HepG2 (cell line): Measurements from ENCODE around the gene ARHGAP21. TPM values are rescaled to one million over a fixed set of nuclear protein-coding genes. Genes with fewer than 3 reads are reported as not detected.

ENCODE experiments used
- GATAD1 ChIP-seq: IDR thresholded peaks from 2 replicates; pipeline ENCODE4 v1.6.1; 2016; ENCODE audit warnings: missing genetic modification reagents, missing compliant biosample characterization
- MTA1 ChIP-seq: sonication (generic); formaldehyde crosslinking; IDR thresholded peaks from 2 replicates; pipeline ENCODE4 v1.4.0; 2020; ENCODE audit warnings: missing genetic modification reagents, mild to moderate bottlenecking, borderline replicate concordance
- PHF5A ChIP-seq: IDR thresholded peaks from one replicate; pipeline ENCODE4 v1.6.1; 2018; ENCODE audit warnings: low read depth, missing genetic modification reagents; ENCODE audit not compliant: unreplicated experiment
- PTBP1 ChIP-seq: fragments of 200-400 bp; formaldehyde crosslinking; IDR thresholded peaks from 2 replicates; pipeline ENCODE4 v1.6.1; 2018; ENCODE audit warnings: low read length, low read depth; ENCODE audit not compliant: poor library complexity, severe bottlenecking
- SIN3A ChIP-seq: IDR thresholded peaks from 2 replicates; pipeline ENCODE4 v1.6.1; 2011; ENCODE audit warnings: low read depth, mild to moderate bottlenecking, control low read depth, low read length, borderline replicate concordance
- SNAPC2 ChIP-seq: sonication (generic); formaldehyde crosslinking; IDR thresholded peaks from 2 replicates; pipeline ENCODE4 v1.8.1; 2022; ENCODE audit warnings: mild to moderate bottlenecking, missing genetic modification reagents
- XRCC5 ChIP-seq: fragments of 200-400 bp; formaldehyde crosslinking; optimal IDR thresholded peaks from 2 replicates; pipeline ENCODE3; 2017; ENCODE audit warnings: mild to moderate bottlenecking, low read length
- ZNF12 ChIP-seq: sonication (generic); formaldehyde crosslinking; IDR thresholded peaks from 2 replicates; pipeline ENCODE4 v1.5.0; 2020; ENCODE audit warnings: missing genetic modification reagents
- ZNF138 ChIP-seq: sonication (generic); formaldehyde crosslinking; IDR thresholded peaks from 2 replicates; pipeline ENCODE4 v1.5.0; 2020; ENCODE audit warnings: mild to moderate bottlenecking, low read depth, missing genetic modification reagents
- ZNF205 ChIP-seq: IDR thresholded peaks from 2 replicates; pipeline ENCODE4 v1.6.1; 2018; ENCODE audit warnings: missing biosample characterization, missing genetic modification reagents
- ZNF484 ChIP-seq: sonication (generic); formaldehyde crosslinking; IDR thresholded peaks from 2 replicates; pipeline ENCODE4 v1.5.1; 2020; ENCODE audit warnings: mild to moderate bottlenecking, low read depth, missing genetic modification reagents, borderline replicate concordance
- ZNF777 ChIP-seq: sonication (generic); formaldehyde crosslinking; IDR thresholded peaks from 2 replicates; pipeline ENCODE4 v1.4.0; 2020; ENCODE audit warnings: missing genetic modification reagents
- ZSCAN29 ChIP-seq: sonication (generic); formaldehyde crosslinking; conservative IDR thresholded peaks from 2 replicates; pipeline ENCODE4 v1.4.0; 2020; ENCODE audit warnings: mild to moderate bottlenecking, missing genetic modification reagents
- polyA plus RNA-seq, 8 experiments: library from polyadenylated mRNA; depleted of rRNA in 3 of 8; stranded (reverse) in 7 of 8; unstranded in 1 of 8; fragments of >200 nt; fragmentation: Illumina TruSeq in 4 of 8; extraction: Trizol in 4 of 8; gene quantifications; 2 replicates each; pipeline versions ENCODE4 v1.2.1 to v1.2.3, GENCODE V29; 2011 to 2016; ENCODE audit warnings: low read depth in 4 of 8, missing spikeins in 1 of 8, mixed read lengths in 1 of 8; ENCODE audit not compliant: insufficient read depth in 1 of 8
- total RNA-seq, 5 experiments: library from RNA; depleted of rRNA; stranded (reverse); fragments of >200 nt; fragmentation: Illumina TruSeq; extraction: Trizol; gene quantifications; 2 replicates each; pipeline ENCODE4 v1.2.3, GENCODE V29; 2016; ENCODE audit warnings: low read depth in 1 of 5
- TF ChIP-seq, protein P1 (sequence below): sonication (generic); formaldehyde crosslinking; IDR thresholded peaks from 2 replicates; pipeline ENCODE4 v1.5.1; 2020; ENCODE audit warnings: mild to moderate bottlenecking, missing genetic modification reagents, borderline replicate concordance
- TF ChIP-seq, protein P2 (sequence below): sonication (generic); formaldehyde crosslinking; IDR thresholded peaks from 2 replicates; pipeline ENCODE4 v1.8.1; 2023; ENCODE audit warnings: missing genetic modification reagents, mild to moderate bottlenecking, borderline replicate concordance
- TF ChIP-seq, protein P3 (sequence below): sonication (generic); formaldehyde crosslinking; IDR thresholded peaks from 2 replicates; pipeline ENCODE4 v1.9.0; 2021; ENCODE audit warnings: missing genetic modification reagents, borderline replicate concordance
- TF ChIP-seq, protein P4 (sequence below): sonication (generic); formaldehyde crosslinking; IDR thresholded peaks from 2 replicates; pipeline ENCODE4 v1.4.0; 2020; ENCODE audit warnings: missing genetic modification reagents

The ARHGAP21 gene
- total and polyA plus RNA-seq, 2 of the 13 experiments (the other 11 are each of a cell fraction or from before 2014, with no cell fraction given): 23.9 to 26.6 TPM

DNA sequence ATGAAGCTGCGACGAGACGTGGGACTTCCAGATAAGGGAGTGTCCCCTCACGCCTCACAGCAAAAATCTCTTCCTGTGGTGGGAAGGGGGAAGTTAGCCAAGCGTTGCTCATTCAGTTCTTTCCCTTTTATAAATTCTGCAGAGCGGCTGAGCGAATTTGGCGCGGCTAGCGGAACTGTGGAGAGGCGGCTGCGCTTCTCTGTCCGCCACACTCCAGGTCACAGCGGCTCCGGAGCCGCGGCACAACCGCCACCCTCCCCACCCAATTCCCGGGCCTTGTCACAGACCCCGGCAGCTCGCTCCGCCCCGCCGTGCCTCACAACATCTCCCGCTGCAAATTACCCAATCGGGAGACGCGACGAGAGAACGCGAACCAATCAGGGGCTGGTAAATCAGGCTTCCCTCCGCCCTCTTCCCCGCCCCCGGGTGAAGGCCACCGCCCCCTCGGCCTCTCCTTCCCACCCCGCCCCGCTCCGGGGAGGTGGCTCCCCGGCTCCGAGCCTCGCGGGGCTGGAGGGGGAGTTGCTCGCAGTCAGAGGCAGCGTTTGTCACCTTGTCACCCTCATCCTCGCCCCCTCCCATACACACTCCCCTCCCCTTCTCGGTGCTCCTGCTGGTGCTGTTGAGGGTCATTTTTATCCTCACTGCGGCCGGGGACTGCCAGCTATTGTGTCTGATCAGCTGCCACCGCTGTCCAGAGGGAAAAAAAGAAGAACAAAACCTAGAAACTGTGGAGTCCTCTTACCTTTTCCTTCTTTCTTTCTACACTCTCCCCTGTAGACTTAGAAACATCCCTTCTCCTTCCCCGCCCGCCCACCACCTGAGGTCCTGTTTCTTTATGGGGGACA is 918 bp upstream of the ARHGAP21 start (continued):
- TF ChIP-seq, protein P1, sequence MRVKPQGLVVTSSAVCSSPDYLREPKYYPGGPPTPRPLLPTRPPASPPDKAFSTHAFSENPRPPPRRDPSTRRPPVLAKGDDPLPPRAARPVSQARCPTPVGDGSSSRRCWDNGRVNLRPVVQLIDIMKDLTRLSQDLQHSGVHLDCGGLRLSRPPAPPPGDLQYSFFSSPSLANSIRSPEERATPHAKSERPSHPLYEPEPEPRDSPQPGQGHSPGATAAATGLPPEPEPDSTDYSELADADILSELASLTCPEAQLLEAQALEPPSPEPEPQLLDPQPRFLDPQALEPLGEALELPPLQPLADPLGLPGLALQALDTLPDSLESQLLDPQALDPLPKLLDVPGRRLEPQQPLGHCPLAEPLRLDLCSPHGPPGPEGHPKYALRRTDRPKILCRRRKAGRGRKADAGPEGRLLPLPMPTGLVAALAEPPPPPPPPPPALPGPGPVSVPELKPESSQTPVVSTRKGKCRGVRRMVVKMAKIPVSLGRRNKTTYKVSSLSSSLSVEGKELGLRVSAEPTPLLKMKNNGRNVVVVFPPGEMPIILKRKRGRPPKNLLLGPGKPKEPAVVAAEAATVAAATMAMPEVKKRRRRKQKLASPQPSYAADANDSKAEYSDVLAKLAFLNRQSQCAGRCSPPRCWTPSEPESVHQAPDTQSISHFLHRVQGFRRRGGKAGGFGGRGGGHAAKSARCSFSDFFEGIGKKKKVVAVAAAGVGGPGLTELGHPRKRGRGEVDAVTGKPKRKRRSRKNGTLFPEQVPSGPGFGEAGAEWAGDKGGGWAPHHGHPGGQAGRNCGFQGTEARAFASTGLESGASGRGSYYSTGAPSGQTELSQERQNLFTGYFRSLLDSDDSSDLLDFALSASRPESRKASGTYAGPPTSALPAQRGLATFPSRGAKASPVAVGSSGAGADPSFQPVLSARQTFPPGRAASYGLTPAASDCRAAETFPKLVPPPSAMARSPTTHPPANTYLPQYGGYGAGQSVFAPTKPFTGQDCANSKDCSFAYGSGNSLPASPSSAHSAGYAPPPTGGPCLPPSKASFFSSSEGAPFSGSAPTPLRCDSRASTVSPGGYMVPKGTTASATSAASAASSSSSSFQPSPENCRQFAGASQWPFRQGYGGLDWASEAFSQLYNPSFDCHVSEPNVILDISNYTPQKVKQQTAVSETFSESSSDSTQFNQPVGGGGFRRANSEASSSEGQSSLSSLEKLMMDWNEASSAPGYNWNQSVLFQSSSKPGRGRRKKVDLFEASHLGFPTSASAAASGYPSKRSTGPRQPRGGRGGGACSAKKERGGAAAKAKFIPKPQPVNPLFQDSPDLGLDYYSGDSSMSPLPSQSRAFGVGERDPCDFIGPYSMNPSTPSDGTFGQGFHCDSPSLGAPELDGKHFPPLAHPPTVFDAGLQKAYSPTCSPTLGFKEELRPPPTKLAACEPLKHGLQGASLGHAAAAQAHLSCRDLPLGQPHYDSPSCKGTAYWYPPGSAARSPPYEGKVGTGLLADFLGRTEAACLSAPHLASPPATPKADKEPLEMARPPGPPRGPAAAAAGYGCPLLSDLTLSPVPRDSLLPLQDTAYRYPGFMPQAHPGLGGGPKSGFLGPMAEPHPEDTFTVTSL (CRISPR knock-in tag): no peak
- peak; percentile 30; the same call in 1 of the 2 replicates for TF ChIP-seq ZNF777
- no peak for TF ChIP-seq ZNF12 (CRISPR knock-in tag)
- no peak for TF ChIP-seq ZNF138 (CRISPR knock-in tag)
- no peak for TF ChIP-seq PTBP1
- no peak for TF ChIP-seq GATAD1 (CRISPR knock-in tag)
- no peak for TF ChIP-seq SNAPC2
- TF ChIP-seq ZSCAN29 (CRISPR knock-in tag): no peak
- TF ChIP-seq, protein P2, sequence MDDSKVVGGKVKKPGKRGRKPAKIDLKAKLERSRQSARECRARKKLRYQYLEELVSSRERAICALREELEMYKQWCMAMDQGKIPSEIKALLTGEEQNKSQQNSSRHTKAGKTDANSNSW (CRISPR knock-in tag): no peak
- peak; percentile 69; the same call in 1 of the 2 replicates for TF ChIP-seq SIN3A
- TF ChIP-seq MTA1 (CRISPR knock-in tag): no peak
- no peak for TF ChIP-seq PHF5A (CRISPR knock-in tag)
- no peak for TF ChIP-seq ZNF484 (CRISPR knock-in tag)
- no peak for TF ChIP-seq ZNF205 (CRISPR knock-in tag)
- no peak for TF ChIP-seq XRCC5
- TF ChIP-seq, protein P3, sequence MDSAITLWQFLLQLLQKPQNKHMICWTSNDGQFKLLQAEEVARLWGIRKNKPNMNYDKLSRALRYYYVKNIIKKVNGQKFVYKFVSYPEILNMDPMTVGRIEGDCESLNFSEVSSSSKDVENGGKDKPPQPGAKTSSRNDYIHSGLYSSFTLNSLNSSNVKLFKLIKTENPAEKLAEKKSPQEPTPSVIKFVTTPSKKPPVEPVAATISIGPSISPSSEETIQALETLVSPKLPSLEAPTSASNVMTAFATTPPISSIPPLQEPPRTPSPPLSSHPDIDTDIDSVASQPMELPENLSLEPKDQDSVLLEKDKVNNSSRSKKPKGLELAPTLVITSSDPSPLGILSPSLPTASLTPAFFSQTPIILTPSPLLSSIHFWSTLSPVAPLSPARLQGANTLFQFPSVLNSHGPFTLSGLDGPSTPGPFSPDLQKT: no peak
- TF ChIP-seq, protein P4, sequence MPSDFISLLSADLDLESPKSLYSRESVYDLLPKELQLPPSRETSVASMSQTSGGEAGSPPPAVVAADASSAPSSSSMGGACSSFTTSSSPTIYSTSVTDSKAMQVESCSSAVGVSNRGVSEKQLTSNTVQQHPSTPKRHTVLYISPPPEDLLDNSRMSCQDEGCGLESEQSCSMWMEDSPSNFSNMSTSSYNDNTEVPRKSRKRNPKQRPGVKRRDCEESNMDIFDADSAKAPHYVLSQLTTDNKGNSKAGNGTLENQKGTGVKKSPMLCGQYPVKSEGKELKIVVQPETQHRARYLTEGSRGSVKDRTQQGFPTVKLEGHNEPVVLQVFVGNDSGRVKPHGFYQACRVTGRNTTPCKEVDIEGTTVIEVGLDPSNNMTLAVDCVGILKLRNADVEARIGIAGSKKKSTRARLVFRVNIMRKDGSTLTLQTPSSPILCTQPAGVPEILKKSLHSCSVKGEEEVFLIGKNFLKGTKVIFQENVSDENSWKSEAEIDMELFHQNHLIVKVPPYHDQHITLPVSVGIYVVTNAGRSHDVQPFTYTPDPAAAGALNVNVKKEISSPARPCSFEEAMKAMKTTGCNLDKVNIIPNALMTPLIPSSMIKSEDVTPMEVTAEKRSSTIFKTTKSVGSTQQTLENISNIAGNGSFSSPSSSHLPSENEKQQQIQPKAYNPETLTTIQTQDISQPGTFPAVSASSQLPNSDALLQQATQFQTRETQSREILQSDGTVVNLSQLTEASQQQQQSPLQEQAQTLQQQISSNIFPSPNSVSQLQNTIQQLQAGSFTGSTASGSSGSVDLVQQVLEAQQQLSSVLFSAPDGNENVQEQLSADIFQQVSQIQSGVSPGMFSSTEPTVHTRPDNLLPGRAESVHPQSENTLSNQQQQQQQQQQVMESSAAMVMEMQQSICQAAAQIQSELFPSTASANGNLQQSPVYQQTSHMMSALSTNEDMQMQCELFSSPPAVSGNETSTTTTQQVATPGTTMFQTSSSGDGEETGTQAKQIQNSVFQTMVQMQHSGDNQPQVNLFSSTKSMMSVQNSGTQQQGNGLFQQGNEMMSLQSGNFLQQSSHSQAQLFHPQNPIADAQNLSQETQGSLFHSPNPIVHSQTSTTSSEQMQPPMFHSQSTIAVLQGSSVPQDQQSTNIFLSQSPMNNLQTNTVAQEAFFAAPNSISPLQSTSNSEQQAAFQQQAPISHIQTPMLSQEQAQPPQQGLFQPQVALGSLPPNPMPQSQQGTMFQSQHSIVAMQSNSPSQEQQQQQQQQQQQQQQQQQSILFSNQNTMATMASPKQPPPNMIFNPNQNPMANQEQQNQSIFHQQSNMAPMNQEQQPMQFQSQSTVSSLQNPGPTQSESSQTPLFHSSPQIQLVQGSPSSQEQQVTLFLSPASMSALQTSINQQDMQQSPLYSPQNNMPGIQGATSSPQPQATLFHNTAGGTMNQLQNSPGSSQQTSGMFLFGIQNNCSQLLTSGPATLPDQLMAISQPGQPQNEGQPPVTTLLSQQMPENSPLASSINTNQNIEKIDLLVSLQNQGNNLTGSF (CRISPR knock-in tag): no peak
